Measurements from ENCODE around the gene GRK6. TPM values are rescaled to one million over a fixed set of nuclear protein-coding genes. Genes with fewer than 3 reads are reported as not detected.
A peak's percentile ranks its signal among the peaks of the same experiment; 100 is the strongest.
"Not testable (repeated sequence)": the region's sequence is repeated elsewhere in the genome, so short reads cannot be mapped to it uniquely, and the experiment has no call there.

The GRK6 gene
- total RNA-seq, 2 experiments from 2014 or later, result 113 to 115 TPM

GRCh38 chr5:177405805-177406204, 20.7 kb upstream of the GRK6 start:
- Mint-ChIP-seq H3K36me3 (no peaks in the 10 kb centered on the region), H3K4me3 (no peak overlapping the region), H3K4me1 (peaks cover 29% of the 10 kb centered on the region), H3K27ac (no peak overlapping the region), H3K9me3 (no peaks in the 10 kb centered on the region), H3K27me3 (peaks cover 23% of the 10 kb centered on the region)
- no peak for DNase-seq

GRCh38 chr5:177409043-177409801, 17.3 kb upstream of the GRK6 start, which contains the start of gene F12:
F12 (minus strand) TSS chr5:177409564; CDS start chr5:177409527, 37 bp downstream.
- Mint-ChIP-seq H3K27ac (no peak within 1 kb of the TSS), H3K4me3 (no peak within 1 kb of the TSS), H3K4me1 (peaks cover 39% of the 10 kb centered on the region), H3K27me3 (no peaks in the 10 kb centered on the region), H3K9me3 (no peaks in the 10 kb centered on the region), H3K36me3 (no peaks in the 10 kb centered on the region)
- no peak for DNase-seq

- H3K4me1 Mint-ChIP-seq, result peaks cover 40% of the 10 kb centered on the region
- no peaks in the 10 kb centered on the region for H3K9me3 Mint-ChIP-seq
- H3K27ac Mint-ChIP-seq, result peak overlapping the region; percentile 20
- no peak overlapping the region for H3K4me3 Mint-ChIP-seq
- H3K36me3 Mint-ChIP-seq, result no peaks in the 10 kb centered on the region
- H3K27me3 Mint-ChIP-seq, result no peaks in the 10 kb centered on the region
- DNase-seq, result no peak
These were observed 15.9 kb upstream of the GRK6 start for GRCh38 chr5:177410575-177410974.

- peak; percentile 36 for DNase-seq
These were observed 13.8 kb upstream of the GRK6 start for GRCh38 chr5:177412603-177413233.

GRCh38 chr5:177414481-177414880, 12.0 kb upstream of the GRK6 start:
- no peak overlapping the region for H3K27ac Mint-ChIP-seq
- DNase-seq, result no peak
- H3K9me3 Mint-ChIP-seq, result no peaks in the 10 kb centered on the region
- H3K4me1 Mint-ChIP-seq, result peaks cover 40% of the 10 kb centered on the region
- no peaks in the 10 kb centered on the region for H3K36me3 Mint-ChIP-seq
- H3K4me3 Mint-ChIP-seq, result no peak overlapping the region
- H3K27me3 Mint-ChIP-seq, result no peaks in the 10 kb centered on the region

More at GRCh38 chr5:177412603-177413233, 13.8 kb upstream of the GRK6 start:
- Mint-ChIP-seq H3K36me3 (no peaks in the 10 kb centered on the region), H3K4me3 (peak overlapping the region; percentile 37), H3K27me3 (no peaks in the 10 kb centered on the region), H3K27ac (peak overlapping the region; percentile 85), H3K9me3 (no peaks in the 10 kb centered on the region), H3K4me1 (peaks cover 40% of the 10 kb centered on the region)

- peaks cover 27% of the 10 kb centered on the region for H3K4me1 Mint-ChIP-seq
- not testable (repeated sequence) for H3K9me3 Mint-ChIP-seq, H3K27ac Mint-ChIP-seq, DNase-seq, H3K4me3 Mint-ChIP-seq, H3K27me3 Mint-ChIP-seq, H3K36me3 Mint-ChIP-seq
These were observed 9.4 kb upstream of the GRK6 start for GRCh38 chr5:177417081-177417480.

- Mint-ChIP-seq H3K27me3 (no peaks in the 10 kb centered on the region), H3K4me1 (peaks cover 13% of the 10 kb centered on the region), H3K36me3 (no peaks in the 10 kb centered on the region), H3K27ac (no peak overlapping the region), H3K9me3 (no peaks in the 10 kb centered on the region), H3K4me3 (no peak overlapping the region)
- DNase-seq, result no peak
These were observed 7.4 kb upstream of the GRK6 start for GRCh38 chr5:177419046-177419445.

- not testable (repeated sequence) for H3K36me3 Mint-ChIP-seq, H3K4me3 Mint-ChIP-seq, DNase-seq, H3K27ac Mint-ChIP-seq, H3K9me3 Mint-ChIP-seq, H3K4me1 Mint-ChIP-seq, H3K27me3 Mint-ChIP-seq
These were observed 6.0 kb upstream of the GRK6 start for GRCh38 chr5:177420472-177420871.

- no peak overlapping the region for H3K4me3 Mint-ChIP-seq
- H3K36me3 Mint-ChIP-seq, result no peaks in the 10 kb centered on the region
- H3K9me3 Mint-ChIP-seq, result peaks cover under 1% of the 10 kb centered on the region
- peaks cover under 1% of the 10 kb centered on the region for H3K27me3 Mint-ChIP-seq
- H3K4me1 Mint-ChIP-seq, result peaks cover 9% of the 10 kb centered on the region
- no peak for DNase-seq
- no peak overlapping the region for H3K27ac Mint-ChIP-seq
These were observed 5.2 kb upstream of the GRK6 start for GRCh38 chr5:177421062-177421798.

- Mint-ChIP-seq H3K27ac (no peak overlapping the region), H3K4me3 (no peak overlapping the region), H3K9me3 (peaks cover 2% of the 10 kb centered on the region), H3K36me3 (peaks cover 15% of the 10 kb centered on the region), H3K27me3 (peaks cover 3% of the 10 kb centered on the region), H3K4me1 (peaks cover 14% of the 10 kb centered on the region)
- DNase-seq, result no peak
These were observed 2.8 kb upstream of the GRK6 start for GRCh38 chr5:177423671-177424070.

GRCh38 chr5:177425196-177425800, 1.2 kb upstream of the GRK6 start:
- Mint-ChIP-seq H3K36me3 (peaks cover 20% of the 10 kb centered on the region), H3K27ac (peak overlapping the region; percentile 94), H3K4me1 (peaks cover 30% of the 10 kb centered on the region), H3K27me3 (peaks cover 3% of the 10 kb centered on the region), H3K4me3 (peak overlapping the region; percentile 87), H3K9me3 (peaks cover 2% of the 10 kb centered on the region)
- DNase-seq, result no peak

GRCh38 chr5:177425801-177426565, 493 bp upstream of the GRK6 start:
- H3K36me3 Mint-ChIP-seq, result peaks cover 27% of the 10 kb centered on the region
- H3K9me3 Mint-ChIP-seq, result peaks cover 2% of the 10 kb centered on the region
- peak overlapping the region; percentile 94 for H3K27ac Mint-ChIP-seq
- peaks cover 37% of the 10 kb centered on the region for H3K4me1 Mint-ChIP-seq
- H3K4me3 Mint-ChIP-seq, result peak overlapping the region; percentile 87
- H3K27me3 Mint-ChIP-seq, result peaks cover 3% of the 10 kb centered on the region
- peak; percentile 98 for DNase-seq

GRCh38 chr5:177427211-177427822, 841 bp downstream of the GRK6 start:
- DNase-seq, result no peak
- peaks cover 48% of the 10 kb centered on the region for H3K4me1 Mint-ChIP-seq
- peaks cover 3% of the 10 kb centered on the region for H3K27me3 Mint-ChIP-seq
- H3K4me3 Mint-ChIP-seq, result peak overlapping the region; percentile 95
- H3K27ac Mint-ChIP-seq, result peak overlapping the region; percentile 97
- peaks cover 2% of the 10 kb centered on the region for H3K9me3 Mint-ChIP-seq
- peaks cover 35% of the 10 kb centered on the region for H3K36me3 Mint-ChIP-seq
